VCaP (cell line): ENCODE results near the gene EZR.

Experiments
- H3K27ac ChIP-seq: fragments of 450-650 bp; 2 replicates; pipeline ENCODE4 v1.5.1; 2017
- CTCF ChIP-seq: fragments of 450-650 bp; conservative IDR thresholded peaks from 2 replicates; pipeline ENCODE4 v1.5.1; 2017; ENCODE audit warnings: mild to moderate bottlenecking, moderate library complexity

EZR gene

GRCh38 chr6:158787395-158787794, 31.8 kb downstream of the EZR start:
- H3K27ac ChIP-seq, result peak overlapping the region; percentile 83
- no peak for TF ChIP-seq CTCF

GRCh38 chr6:158786645-158787304, 32.4 kb downstream of the EZR start:
- peak overlapping the region; percentile 83 for H3K27ac ChIP-seq
- no peak for TF ChIP-seq CTCF

GRCh38 chr6:158785036-158785435, 34.1 kb downstream of the EZR start:
- no peak for TF ChIP-seq CTCF
- H3K27ac ChIP-seq, result peak overlapping the region; percentile 83

- TF ChIP-seq CTCF, result no peak
- H3K27ac ChIP-seq, result peak overlapping the region; percentile 83
These were observed 34.7 kb downstream of the EZR start for GRCh38 chr6:158784505-158784904.

- peak overlapping the region; percentile 83 for H3K27ac ChIP-seq
- TF ChIP-seq CTCF, result no peak
These were observed 35.3 kb downstream of the EZR start for GRCh38 chr6:158783851-158784250.

GRCh38 chr6:158783167-158783450, 36.1 kb downstream of the EZR start:
- TF ChIP-seq CTCF, result no peak
- peak overlapping the region; percentile 89 for H3K27ac ChIP-seq

GRCh38 chr6:158782432-158783166, 36.6 kb downstream of the EZR start:
- peak overlapping the region; percentile 89 for H3K27ac ChIP-seq
- no peak for TF ChIP-seq CTCF
